Stimulated activated CD4-positive, alpha-beta T cell treated with anti-CD3 and anti-CD28 coated beads, TNF-alpha, amount 100 ng/mL, for 48 hours (primary cell): Measurements from ENCODE around the gene SIL1.
"Not testable (repeated sequence)": the region's sequence is repeated elsewhere in the genome, so short reads cannot be mapped to it uniquely, and the experiment has no call there.

Source experiments
- DNase-seq, 3 donors: peaks; one replicate each; pipeline ENCODE4 v3.0.0-alpha.2; 2020; ENCODE audit warnings: low read depth in 3 of 3

SIL1 gene

GRCh38 chr5:139140591-139141071 lies 57.5 kb downstream of the SIL1 start:
- no peak for DNase-seq

- no peak for DNase-seq
Observed at GRCh38 chr5:139138809-139139208, 59.4 kb downstream of the SIL1 start.

GRCh38 chr5:139138109-139138508 lies 60.1 kb downstream of the SIL1 start:
- no peak for DNase-seq

- no peak for DNase-seq
Observed at GRCh38 chr5:139137697-139138096, 60.5 kb downstream of the SIL1 start.

- no peak for DNase-seq
Observed at GRCh38 chr5:139134906-139135305, 63.3 kb downstream of the SIL1 start.

GRCh38 chr5:139133282-139133681 lies 64.9 kb downstream of the SIL1 start:
- DNase-seq, result no peak

GRCh38 chr5:139132515-139132914 lies 65.7 kb downstream of the SIL1 start:
- DNase-seq, result no peak

GRCh38 chr5:139131921-139132432 lies 66.2 kb downstream of the SIL1 start:
- DNase-seq, result no peak

- DNase-seq, result no peak
Observed at GRCh38 chr5:139131465-139131864, 66.7 kb downstream of the SIL1 start.

GRCh38 chr5:139131062-139131461 lies 67.1 kb downstream of the SIL1 start:
- DNase-seq, result no peak

GRCh38 chr5:139130214-139130613 lies 68.0 kb downstream of the SIL1 start:
- DNase-seq, result no peak

GRCh38 chr5:139126711-139127111 lies 71.5 kb downstream of the SIL1 start:
- DNase-seq, result no peak

- no peak for DNase-seq
Observed at GRCh38 chr5:139125991-139126390, 72.2 kb downstream of the SIL1 start.

GRCh38 chr5:139124774-139125520 lies 73.2 kb downstream of the SIL1 start:
- DNase-seq, result no peak

- no peak for DNase-seq
Observed at GRCh38 chr5:139121120-139121519, 77.0 kb downstream of the SIL1 start.

GRCh38 chr5:139120521-139120920 lies 77.6 kb downstream of the SIL1 start:
- no peak for DNase-seq

GRCh38 chr5:139118804-139119203 lies 79.4 kb downstream of the SIL1 start:
- no peak for DNase-seq

GRCh38 chr5:139117342-139117884 lies 80.8 kb downstream of the SIL1 start:
- no peak for DNase-seq

GRCh38 chr5:139116100-139116655 lies 82.0 kb downstream of the SIL1 start:
- DNase-seq, result no peak

GRCh38 chr5:139113892-139114291 lies 84.3 kb downstream of the SIL1 start:
- DNase-seq, result no peak

GRCh38 chr5:139112362-139112761 lies 85.8 kb downstream of the SIL1 start:
- DNase-seq, result not testable (repeated sequence)

GRCh38 chr5:139110526-139111168 lies 87.5 kb downstream of the SIL1 start:
- no peak for DNase-seq
